Esophagus squamous epithelium (tissue), 5 donors: ENCODE data around the gene C1QTNF6. TPM values are rescaled to one million over a fixed set of nuclear protein-coding genes. Genes with fewer than 3 reads are reported as not detected.

ENCODE experiments used
- DNase-seq: peaks from one replicate; lab custom pipeline; 2025; lab: John Stamatoyannopoulos, UW
- H3K27ac ChIP-seq, 4 donors: fragments of 200-600 bp; sonication (generic); one replicate each; pipeline ENCODE4 v1.5.1; 2016 to 2019; ENCODE audit warnings: mild to moderate bottlenecking in 1 of 4
- H3K27me3 ChIP-seq, 4 donors: fragments of 200-600 bp; sonication (generic); 1 replicate in 3 of 4; 2 replicates in 1 of 4; pipeline versions ENCODE4 v1.5.1 to v1.6.0; 2017 to 2021; ENCODE audit warnings: antibody characterized with exemption in 1 of 4
- H3K36me3 ChIP-seq, 3 donors: fragments of 200-600 bp; sonication (generic); one replicate each; pipeline ENCODE4 v1.5.1; 2016 to 2019
- H3K4me1 ChIP-seq, 3 donors: fragments of 200-600 bp; sonication (generic); one replicate each; pipeline ENCODE4 v1.5.1; 2017 to 2019
- H3K4me3 ChIP-seq, 4 donors: fragments of 200-600 bp; sonication (generic); 1 replicate in 3 of 4; 2 replicates in 1 of 4; pipeline ENCODE4 v1.5.1; 2016 to 2019; ENCODE audit warnings: mild to moderate bottlenecking in 2 of 4, moderate library complexity in 1 of 4
- H3K9me3 ChIP-seq, 3 donors: fragments of 200-600 bp; sonication (generic); one replicate each; pipeline ENCODE4 v1.5.1; 2016 to 2019
- POLR2A ChIP-seq, 4 donors: fragments of 450-650 bp; IDR thresholded peaks; one replicate each; pipeline ENCODE4 v1.6.1; 2017; ENCODE audit warnings: antibody characterized with exemption in 4 of 4, mild to moderate bottlenecking in 4 of 4, moderate library complexity in 3 of 4
- WGBS, 2 donors: methylation state at CpG; one replicate each; pipeline ENCODE4 v1.1.5; 2018; 5-methylcytosine and 5-hydroxymethylcytosine counted together
- intact Hi-C: fragments of 100-400 bp; cut with DNase I; formaldehyde crosslinking; loops from one replicate; pipeline ENCODE4 v1.15.0; 2022
- total RNA-seq, 4 donors: library from RNA; depleted of rRNA; stranded (reverse); fragments of >200 nt; gene quantifications; one replicate each; pipeline ENCODE4 v1.1.0, GENCODE V29; 2016
- TF ChIP-seq, protein P1 (sequence below), 6 experiments: fragments of 450-650 bp in 4 of 6; fragments of 200-600 bp in 2 of 6; sonication (generic) in 2 of 6; IDR thresholded peaks; one replicate each; pipeline ENCODE4 v1.5.1; 2016 to 2019; ENCODE audit warnings: antibody characterized with exemption in 6 of 6, mild to moderate bottlenecking in 4 of 6, moderate library complexity in 4 of 6
- donor health status: DM: yes; HTN: yes; CAD: no.

C1QTNF6 gene
- total RNA-seq, 4 donors from 2014 or later, result 1.1 to 1.7 (median 1.4) TPM

DNA sequence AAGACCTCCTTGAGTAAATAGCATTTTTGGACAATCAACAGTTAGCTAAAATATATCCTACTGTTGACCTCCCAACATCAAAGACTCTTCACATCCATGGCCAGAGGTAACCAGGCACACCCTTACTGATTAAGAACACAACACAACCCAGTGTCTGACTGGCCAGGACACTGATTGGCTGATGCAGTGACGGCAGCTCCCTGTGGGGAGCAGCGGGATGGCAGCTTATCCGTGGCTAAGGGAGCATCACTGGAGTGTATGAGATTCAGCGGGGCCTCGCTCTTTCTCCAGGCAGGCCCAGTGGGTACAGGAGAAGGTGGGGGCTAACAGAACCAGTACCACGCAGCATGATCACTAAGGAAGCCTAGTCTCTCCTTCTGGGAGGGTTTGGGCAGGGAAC, 28.0 kb downstream of the C1QTNF6 start:
- H3K4me1 ChIP-seq, result no peaks in the 10 kb centered on the region
- no peak overlapping the region for H3K27ac ChIP-seq
- no peak overlapping the region for H3K4me3 ChIP-seq
- H3K27me3 ChIP-seq, result peaks cover 0 to 37% (median 0%) of the 10 kb centered on the region in 4 donors
- H3K36me3 ChIP-seq, result no peaks in the 10 kb centered on the region
- intact Hi-C loops, result no loop called here
- TF ChIP-seq POLR2A (IDR thresholded peaks at IDR 0.05), result no peak
- TF ChIP-seq, protein P1, sequence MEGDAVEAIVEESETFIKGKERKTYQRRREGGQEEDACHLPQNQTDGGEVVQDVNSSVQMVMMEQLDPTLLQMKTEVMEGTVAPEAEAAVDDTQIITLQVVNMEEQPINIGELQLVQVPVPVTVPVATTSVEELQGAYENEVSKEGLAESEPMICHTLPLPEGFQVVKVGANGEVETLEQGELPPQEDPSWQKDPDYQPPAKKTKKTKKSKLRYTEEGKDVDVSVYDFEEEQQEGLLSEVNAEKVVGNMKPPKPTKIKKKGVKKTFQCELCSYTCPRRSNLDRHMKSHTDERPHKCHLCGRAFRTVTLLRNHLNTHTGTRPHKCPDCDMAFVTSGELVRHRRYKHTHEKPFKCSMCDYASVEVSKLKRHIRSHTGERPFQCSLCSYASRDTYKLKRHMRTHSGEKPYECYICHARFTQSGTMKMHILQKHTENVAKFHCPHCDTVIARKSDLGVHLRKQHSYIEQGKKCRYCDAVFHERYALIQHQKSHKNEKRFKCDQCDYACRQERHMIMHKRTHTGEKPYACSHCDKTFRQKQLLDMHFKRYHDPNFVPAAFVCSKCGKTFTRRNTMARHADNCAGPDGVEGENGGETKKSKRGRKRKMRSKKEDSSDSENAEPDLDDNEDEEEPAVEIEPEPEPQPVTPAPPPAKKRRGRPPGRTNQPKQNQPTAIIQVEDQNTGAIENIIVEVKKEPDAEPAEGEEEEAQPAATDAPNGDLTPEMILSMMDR (IDR thresholded peaks at IDR 0.05), result no peak
- H3K9me3 ChIP-seq, result peaks cover 0 to 7% (median 6%) of the 10 kb centered on the region in 3 donors
- WGBS, 2 donors, result 70 to 83% methylated on average over 2 to 4 of the region's 6 CpGs
- no peak for DNase-seq

DNA sequence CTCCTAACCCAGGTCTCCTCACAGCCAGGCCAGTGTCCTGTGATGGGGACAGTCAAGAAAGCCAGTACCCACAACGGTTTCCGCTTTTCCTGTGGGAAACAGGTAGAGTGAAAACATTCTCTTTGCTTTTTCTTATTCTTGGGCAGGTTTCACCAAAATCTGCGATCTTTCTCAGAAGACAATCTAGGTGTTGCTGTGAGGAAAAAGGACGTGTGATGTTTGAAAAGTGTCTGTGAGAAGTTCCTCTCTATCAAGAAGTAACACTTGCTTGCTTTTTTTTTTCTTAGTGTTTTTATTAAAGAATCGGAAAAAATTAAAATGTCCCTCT, 29.1 kb downstream of the C1QTNF6 start:
- Histone ChIP-seq H3K9me3 (peaks cover 0 to 7% (median 6%) of the 10 kb centered on the region in 3 donors), H3K27ac (no peak overlapping the region), H3K27me3 (peaks cover 0 to 37% (median 0%) of the 10 kb centered on the region in 4 donors), H3K4me1 (no peaks in the 10 kb centered on the region), H3K4me3 (no peak overlapping the region), H3K36me3 (no peaks in the 10 kb centered on the region)
- no peak for TF ChIP-seq POLR2A (IDR thresholded peaks at IDR 0.05)
- TF ChIP-seq, protein P1 (IDR thresholded peaks at IDR 0.05), result no peak
- DNase-seq, result no peak
- 79 to 84% methylated on average over 5 of the region's 5 CpGs for WGBS, 2 donors
- intact Hi-C loops, result no loop called here

DNA sequence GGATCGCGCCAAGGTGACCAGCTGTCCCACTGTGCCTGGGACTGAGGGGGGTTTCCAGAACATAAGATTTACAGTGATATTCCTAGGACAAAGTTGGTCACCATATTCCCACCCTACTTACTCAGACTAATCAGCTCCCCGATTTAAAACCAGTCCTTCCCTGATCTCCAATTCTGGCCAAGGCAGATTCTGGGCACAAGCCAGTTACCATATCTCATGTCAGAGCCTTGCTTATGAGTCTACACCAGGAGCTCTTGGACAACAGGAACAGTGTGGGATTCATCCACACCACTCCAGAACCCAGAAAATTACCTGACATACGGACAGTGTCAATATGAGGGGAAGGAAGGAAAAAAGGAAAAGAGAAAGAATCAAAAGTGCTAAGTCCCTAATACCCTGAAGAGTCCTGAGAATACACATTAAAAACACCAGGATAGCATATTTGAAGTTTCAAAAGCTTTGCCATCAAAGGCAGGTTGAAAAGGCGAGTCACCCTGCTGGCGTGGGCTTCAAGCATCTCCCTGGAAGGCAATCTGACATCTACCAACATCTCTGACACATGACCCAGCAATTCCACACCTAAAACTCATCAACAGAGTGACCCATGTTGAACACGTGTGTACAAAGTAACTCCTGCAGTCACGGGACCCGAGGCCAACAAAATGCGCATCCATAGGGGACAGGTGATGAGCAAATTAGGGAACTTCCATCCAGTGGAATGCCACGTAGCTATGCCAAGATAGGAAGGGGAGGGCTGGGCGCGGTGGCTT, 30.3 kb downstream of the C1QTNF6 start:
- TF ChIP-seq POLR2A (IDR thresholded peaks at IDR 0.05), result no peak
- TF ChIP-seq, protein P1 (IDR thresholded peaks at IDR 0.05), result no peak
- Histone ChIP-seq H3K27ac (no peak overlapping the region), H3K4me1 (no peaks in the 10 kb centered on the region), H3K27me3 (peaks cover 0 to 37% (median 0%) of the 10 kb centered on the region in 4 donors), H3K36me3 (no peaks in the 10 kb centered on the region), H3K4me3 (no peak overlapping the region), H3K9me3 (peaks cover 0 to 7% (median 6%) of the 10 kb centered on the region in 3 donors)
- intact Hi-C loops, result no loop called here
- no peak for DNase-seq
- WGBS, 2 donors, result 53 to 74% methylated on average over 13 of the region's 13 CpGs

DNA sequence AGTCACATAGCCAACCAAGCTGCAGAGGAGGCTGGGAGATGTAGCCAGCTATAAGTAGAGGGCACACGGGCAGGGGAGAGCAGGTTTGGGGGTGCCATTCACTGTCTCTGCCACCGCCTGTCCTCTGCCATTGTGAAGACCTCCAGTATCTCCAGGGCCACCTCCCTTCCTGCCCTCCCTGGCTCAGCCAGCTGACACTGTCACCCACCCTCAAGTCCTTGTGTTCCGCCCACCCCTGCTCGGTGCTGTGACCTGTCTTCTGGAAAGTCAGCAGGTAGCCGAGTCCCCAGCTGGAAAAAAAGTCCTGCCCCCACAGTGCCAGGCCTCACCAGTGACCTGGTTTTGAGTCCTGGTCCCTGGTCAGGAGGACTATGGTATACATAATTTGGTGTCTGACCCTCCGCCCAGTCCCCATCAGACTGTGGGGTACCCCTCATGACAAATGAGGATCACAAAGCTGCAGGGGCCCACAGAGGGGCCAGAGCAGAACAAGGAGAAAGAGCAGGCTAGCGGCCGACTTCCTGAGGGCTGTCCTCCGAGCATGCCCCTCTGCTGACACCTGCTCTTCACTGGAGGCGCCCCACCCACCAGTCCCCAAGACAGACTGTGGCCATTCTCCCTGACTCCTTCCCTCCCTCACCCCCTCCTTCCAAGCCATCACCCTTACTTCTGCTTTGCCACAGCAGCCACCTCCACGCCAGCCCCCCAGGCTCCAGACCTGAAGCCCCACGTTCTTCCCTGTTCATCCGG, 31.2 kb downstream of the C1QTNF6 start:
- no peaks in the 10 kb centered on the region for H3K36me3 ChIP-seq
- no peaks in the 10 kb centered on the region for H3K4me1 ChIP-seq
- no peak overlapping the region for H3K27ac ChIP-seq
- TF ChIP-seq, protein P1 (IDR thresholded peaks at IDR 0.05), result no peak
- no peak overlapping the region for H3K4me3 ChIP-seq
- peaks cover 0 to 37% (median 0%) of the 10 kb centered on the region in 4 donors for H3K27me3 ChIP-seq
- WGBS, 2 donors, result 82 to 86% methylated on average over 10 of the region's 13 CpGs
- no peak for DNase-seq
- peaks cover 0 to 7% (median 6%) of the 10 kb centered on the region in 3 donors for H3K9me3 ChIP-seq
- intact Hi-C loops, result no loop called here

DNA sequence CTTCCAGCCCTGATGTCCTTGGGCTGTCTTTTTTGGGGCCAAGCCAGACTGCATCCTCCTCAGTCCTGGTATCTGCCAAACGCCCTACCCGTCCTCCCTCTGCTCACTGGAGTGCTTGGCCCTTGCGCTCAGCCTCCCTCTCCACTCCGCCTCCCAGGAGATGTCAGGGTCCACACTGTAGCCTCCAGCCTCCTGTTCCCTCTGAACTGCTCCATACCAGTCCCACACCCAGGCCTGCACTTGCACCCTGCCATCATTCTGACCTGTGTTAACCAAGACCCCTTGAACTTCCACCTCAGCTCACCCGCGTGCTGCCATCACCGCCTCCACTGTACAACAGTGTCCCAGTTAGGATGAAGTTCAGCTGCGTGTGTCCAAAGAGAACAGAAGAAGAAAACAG, 32.1 kb downstream of the C1QTNF6 start:
- Histone ChIP-seq H3K4me3 (no peak overlapping the region), H3K9me3 (peaks cover 0 to under 1% (median 0%) of the 10 kb centered on the region in 3 donors), H3K36me3 (no peaks in the 10 kb centered on the region), H3K27ac (no peak overlapping the region), H3K27me3 (peaks cover 0 to 37% (median 0%) of the 10 kb centered on the region in 4 donors), H3K4me1 (no peaks in the 10 kb centered on the region)
- DNase-seq, result no peak
- 94 to 95% methylated on average over 7 to 8 of the region's 8 CpGs for WGBS, 2 donors
- intact Hi-C loops, result no loop called here
- no peak for TF ChIP-seq POLR2A (IDR thresholded peaks at IDR 0.05)
- TF ChIP-seq, protein P1 (IDR thresholded peaks at IDR 0.05), result no peak
